Spleen (tissue), 11 donors: ENCODE data around the gene NPHS1. TPM values are rescaled to one million over a fixed set of nuclear protein-coding genes. Genes with fewer than 3 reads are reported as not detected.
A peak's percentile ranks its signal among the peaks of the same experiment; 100 is the strongest.

Experiments
- DNase-seq: peaks from one replicate; pipeline ENCODE4 v3.0.0-alpha.2; 2020
- H3K27ac ChIP-seq, 8 donors: fragments of 200-600 bp; sonication (generic) in 7 of 8; 1 replicate in 4 of 8; 2 replicates in 4 of 8; pipeline versions ENCODE4 v1.5.0 to v1.8.0; 2016 to 2021; ENCODE audit warnings: inconsistent platforms in 4 of 8, mild to moderate bottlenecking in 4 of 8, moderate library complexity in 1 of 8
- H3K27me3 ChIP-seq, 7 donors: fragments of 200-600 bp; sonication (generic) in 6 of 7; replicated peaks in 1 of 7; 1 replicate in 4 of 7; 2 replicates in 3 of 7; pipeline versions ENCODE4 v1.5.0 to v1.8.0; 2016 to 2021; ENCODE audit warnings: inconsistent platforms in 3 of 7, mild to moderate bottlenecking in 1 of 7
- H3K36me3 ChIP-seq, 6 donors: fragments of 200-600 bp; sonication (generic) in 5 of 6; 1 replicate in 4 of 6; 2 replicates in 2 of 6; pipeline versions ENCODE4 v1.5.0 to v1.8.0; 2016 to 2021; ENCODE audit warnings: inconsistent platforms in 2 of 6
- H3K4me1 ChIP-seq, 6 donors: fragments of 200-600 bp; sonication (generic) in 5 of 6; 1 replicate in 3 of 6; 2 replicates in 3 of 6; pipeline versions ENCODE4 v1.5.0 to v1.8.0; 2016 to 2021; ENCODE audit warnings: inconsistent platforms in 3 of 6
- H3K4me3 ChIP-seq, 8 donors: fragments of 200-600 bp; sonication (generic) in 7 of 8; 1 replicate in 4 of 8; 2 replicates in 4 of 8; pipeline versions ENCODE4 v1.5.0 to v1.8.0; 2016 to 2021; ENCODE audit warnings: inconsistent platforms in 4 of 8, mild to moderate bottlenecking in 4 of 8, moderate library complexity in 2 of 8
- H3K9me3 ChIP-seq, 8 donors: fragments of 200-600 bp; sonication (generic) in 7 of 8; 1 replicate in 4 of 8; 2 replicates in 4 of 8; pipeline versions ENCODE4 v1.5.0 to v1.8.0; 2016 to 2021; ENCODE audit warnings: inconsistent platforms in 4 of 8
- POLR2A ChIP-seq, 3 donors: fragments of 450-650 bp; IDR thresholded peaks; one replicate each; pipeline ENCODE4 v1.5.1; 2017; ENCODE audit warnings: antibody characterized with exemption in 3 of 3, mild to moderate bottlenecking in 1 of 3
- POLR2AphosphoS5 ChIP-seq, 3 donors: sonication (generic); formaldehyde crosslinking; IDR thresholded peaks; one replicate each; pipeline ENCODE4 v1.5.1; 2017; ENCODE audit warnings: antibody characterized with exemption in 3 of 3
- WGBS, 5 donors: extraction: QIAGEN DNeasy Blood & Tissue Kit in 3 of 5; methylation state at CpG; one replicate each; pipeline versions ENCODE4 v1.1.5 to v1.1.7; 2013 to 2018; 5-methylcytosine and 5-hydroxymethylcytosine counted together
- intact Hi-C: fragments of 100-400 bp; cut with DNase I; formaldehyde crosslinking; loops from one replicate; pipeline ENCODE4 v1.15.0; 2023; ENCODE audit warnings: low total_unique reads
- polyA plus RNA-seq, 3 donors: library from polyadenylated mRNA; stranded (reverse); fragments of 200-250 nt; gene quantifications; one replicate each; pipeline ENCODE4 v1.2.1, GENCODE V29; 2013
- total RNA-seq, 7 donors: library from RNA; depleted of rRNA in 3 of 7; stranded (reverse); fragments of >200 nt in 3 of 7; fragmentation: NEBNext Ultra II Directional in 4 of 7; extraction: Animal tissue kit (Norgen Biotek cat#: 25700) in 4 of 7; gene quantifications; one replicate each; pipeline versions ENCODE4 v1.1.0 to v1.2.1, GENCODE V29; 2016 to 2021
- TF ChIP-seq, protein P1 (sequence below), 11 experiments: fragments of 200-600 bp in 7 of 11; fragments of 450-650 bp in 4 of 11; sonication (generic) in 4 of 11; IDR thresholded peaks in 8 of 11; conservative IDR thresholded peaks in 3 of 11; 1 replicate in 7 of 11; 2 replicates in 4 of 11; pipeline versions ENCODE4 v1.4.0 to v1.8.0; 2016 to 2021; ENCODE audit warnings: antibody characterized with exemption in 11 of 11, inconsistent platforms in 4 of 11, mild to moderate bottlenecking in 1 of 11
- donor health status: healthy with polysubstance abuse.
- donor health status: DM: no; HTN: no; CAD: no; lungs with moderate emphysema.
- donor health status: DM: no; HTN: no; CAD: no.
- donor health status: Bipolar disorder and iron deficiency.
- donor health status: healthy.
- donor health status: DM: no; HTN: no; CAD: no.
- donor health status: DM: yes; HTN: yes; CAD: no.

Gene NPHS1
- total and polyA plus RNA-seq, 10 donors = 0.10 to 0.60 (median 0.20) TPM; not detected in 5

DNA sequence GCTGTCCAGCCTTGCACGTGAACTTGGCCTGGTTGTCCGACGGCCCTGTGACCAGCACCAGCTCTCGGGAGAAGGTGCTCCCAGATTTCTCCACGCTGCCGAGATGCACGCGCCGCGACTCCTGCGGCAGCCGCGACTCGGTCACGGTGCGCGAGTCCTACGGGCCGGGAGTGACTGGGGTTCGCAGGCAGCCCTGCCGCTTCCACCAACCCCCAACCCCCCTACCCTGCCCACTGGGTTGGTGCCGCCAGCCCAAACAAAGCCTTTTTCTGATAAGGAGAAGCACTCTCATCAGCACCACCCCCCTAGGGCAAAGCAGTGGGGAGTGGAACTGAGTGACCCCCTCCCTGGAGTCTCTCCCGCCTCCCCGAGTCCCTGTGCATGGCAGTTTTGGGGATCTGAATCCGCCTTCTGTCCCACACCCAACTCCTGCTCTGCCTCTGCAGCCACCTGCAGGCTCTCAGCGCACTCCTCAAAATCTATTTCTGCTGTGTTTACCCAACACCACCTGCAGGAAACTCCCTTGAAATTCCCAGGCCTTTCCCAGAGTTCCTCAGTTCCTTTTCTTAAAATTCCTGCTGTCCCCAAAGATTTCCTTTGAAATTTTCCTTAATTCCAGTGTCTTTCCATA lies 6.2 kb downstream of the NPHS1 start:
- H3K27ac ChIP-seq = no peak overlapping the region
- H3K36me3 ChIP-seq = no peaks in the 10 kb centered on the region
- no peak for DNase-seq
- TF ChIP-seq POLR2A (IDR thresholded peaks at IDR 0.05) (no peak), POLR2AphosphoS5 (IDR thresholded peaks at IDR 0.05) (no peak)
- TF ChIP-seq, protein P1, sequence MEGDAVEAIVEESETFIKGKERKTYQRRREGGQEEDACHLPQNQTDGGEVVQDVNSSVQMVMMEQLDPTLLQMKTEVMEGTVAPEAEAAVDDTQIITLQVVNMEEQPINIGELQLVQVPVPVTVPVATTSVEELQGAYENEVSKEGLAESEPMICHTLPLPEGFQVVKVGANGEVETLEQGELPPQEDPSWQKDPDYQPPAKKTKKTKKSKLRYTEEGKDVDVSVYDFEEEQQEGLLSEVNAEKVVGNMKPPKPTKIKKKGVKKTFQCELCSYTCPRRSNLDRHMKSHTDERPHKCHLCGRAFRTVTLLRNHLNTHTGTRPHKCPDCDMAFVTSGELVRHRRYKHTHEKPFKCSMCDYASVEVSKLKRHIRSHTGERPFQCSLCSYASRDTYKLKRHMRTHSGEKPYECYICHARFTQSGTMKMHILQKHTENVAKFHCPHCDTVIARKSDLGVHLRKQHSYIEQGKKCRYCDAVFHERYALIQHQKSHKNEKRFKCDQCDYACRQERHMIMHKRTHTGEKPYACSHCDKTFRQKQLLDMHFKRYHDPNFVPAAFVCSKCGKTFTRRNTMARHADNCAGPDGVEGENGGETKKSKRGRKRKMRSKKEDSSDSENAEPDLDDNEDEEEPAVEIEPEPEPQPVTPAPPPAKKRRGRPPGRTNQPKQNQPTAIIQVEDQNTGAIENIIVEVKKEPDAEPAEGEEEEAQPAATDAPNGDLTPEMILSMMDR (IDR thresholded peaks at IDR 0.05 in 8 of 11, conservative IDR thresholded peaks at IDR 0.05 in 3 of 11) = no peak
- H3K4me1 ChIP-seq = peaks cover 7 to 25% (median 14%) of the 10 kb centered on the region in 6 donors
- intact Hi-C loops = no loop called here
- 3 to 8% (median 5%) methylated on average over 9 to 26 of the region's 26 CpGs for WGBS, 5 donors
- H3K4me3 ChIP-seq = peak overlapping the region in 4 of 8 donors; percentile 15 to 57 (median 21)
- peaks cover 4 to 99% (median 60%) of the 10 kb centered on the region in 7 donors for H3K27me3 ChIP-seq
- H3K9me3 ChIP-seq = no peaks in the 10 kb centered on the region

GRCh38 chr19:35845215-35846037 lies 6.9 kb downstream of the NPHS1 start:
- WGBS, 5 donors = 6 to 14% (median 8%) methylated on average over 40 to 63 of the region's 63 CpGs
- peak; percentile 70 for DNase-seq
- Histone ChIP-seq H3K27me3 (peaks cover 4 to 94% (median 60%) of the 10 kb centered on the region in 7 donors), H3K4me3 (peak overlapping the region in 5 of 8 donors; percentile 12 to 57 (median 20)), H3K27ac (no peak overlapping the region), H3K36me3 (no peaks in the 10 kb centered on the region), H3K4me1 (peaks cover 7 to 25% (median 14%) of the 10 kb centered on the region in 6 donors), H3K9me3 (no peaks in the 10 kb centered on the region)
- intact Hi-C loops = no loop called here
- TF ChIP-seq POLR2AphosphoS5 (IDR thresholded peaks at IDR 0.05) = no peak
- TF ChIP-seq, protein P1 (IDR thresholded peaks at IDR 0.05 in 8 of 11, conservative IDR thresholded peaks at IDR 0.05 in 3 of 11) = no peak
- TF ChIP-seq POLR2A (IDR thresholded peaks at IDR 0.05) = no peak

- WGBS, 5 donors = 61 to 67% (median 63%) methylated on average over 16 of the region's 16 CpGs
- no peak for TF ChIP-seq POLR2A (IDR thresholded peaks at IDR 0.05)
- TF ChIP-seq, protein P1 (IDR thresholded peaks at IDR 0.05 in 8 of 11, conservative IDR thresholded peaks at IDR 0.05 in 3 of 11) = no peak
- no peak for TF ChIP-seq POLR2AphosphoS5 (IDR thresholded peaks at IDR 0.05)
- peaks cover 7 to 25% (median 14%) of the 10 kb centered on the region in 6 donors for H3K4me1 ChIP-seq
- DNase-seq = no peak
- H3K9me3 ChIP-seq = peaks cover 0 to 5% (median 0%) of the 10 kb centered on the region in 8 donors
- H3K4me3 ChIP-seq = peak overlapping the region in 1 of 8 donors; percentile 57
- intact Hi-C loops = no loop called here
- no peak overlapping the region for H3K27ac ChIP-seq
- H3K36me3 ChIP-seq = no peaks in the 10 kb centered on the region
- H3K27me3 ChIP-seq = peaks cover 4 to 87% (median 59%) of the 10 kb centered on the region in 7 donors
Measured at GRCh38 chr19:35844482-35845214, 7.7 kb downstream of the NPHS1 start.
